HFFc6 (cell line): Measurements from ENCODE around the gene SNX14. TPM values are rescaled to one million over a fixed set of nuclear protein-coding genes. Genes with fewer than 3 reads are reported as not detected.
"Not testable (repeated sequence)": the region's sequence is repeated elsewhere in the genome, so short reads cannot be mapped to it uniquely, and the experiment has no call there.

Experiments used
- DNase-seq: peaks from one replicate; pipeline ENCODE4 v3.0.0-alpha.2; 2018
- H3K27ac Mint-ChIP-seq: 2 replicates; pipeline ENCODE4 v1.8.0; 2020; ENCODE audit warnings: mild to moderate bottlenecking, mixed read lengths
- H3K27me3 Mint-ChIP-seq: 2 replicates; pipeline ENCODE4 v1.8.0; 2021; ENCODE audit warnings: mild to moderate bottlenecking, moderate library complexity, mixed read lengths; ENCODE audit not compliant: insufficient read depth
- H3K36me3 Mint-ChIP-seq: 2 replicates; pipeline ENCODE4 v1.8.0; 2021; ENCODE audit warnings: low read depth, mixed read lengths
- H3K4me1 Mint-ChIP-seq: 2 replicates; pipeline ENCODE4 v1.8.0; 2020; ENCODE audit warnings: low read depth, mixed read lengths
- H3K4me3 Mint-ChIP-seq: 2 replicates; pipeline ENCODE4 v1.8.0; 2020; ENCODE audit warnings: mild to moderate bottlenecking, moderate library complexity, mixed read lengths
- H3K9me3 Mint-ChIP-seq: 2 replicates; pipeline ENCODE4 v1.8.0; 2020; ENCODE audit warnings: mild to moderate bottlenecking, mixed read lengths
- CTCF ChIP-seq: fragments of 200-600 bp; sonication (generic); IDR thresholded peaks from 2 replicates; pipeline ENCODE4 v1.5.0; 2021; ENCODE audit warnings: antibody characterized with exemption, mild to moderate bottlenecking
- total RNA-seq, 6 experiments: library from RNA; stranded (reverse); fragmentation: NEBNext Ultra II Directional; extraction: Animal tissue kit (Norgen Biotek cat#: 25700); gene quantifications; 2 replicates in 1 of 6; 3 replicates in 5 of 6; pipeline ENCODE4 v1.2.3, GENCODE V29; 2021

SNX14 gene
- total RNA-seq, 6 experiments from 2014 or later, result 60.9 to 69.3 (median 65.3) TPM

GRCh38 chr6:85594197-85594930, 706 bp upstream of the SNX14 start:
- H3K4me1 Mint-ChIP-seq, result peaks cover 54% of the 10 kb centered on the region
- TF ChIP-seq CTCF, result no peak
- H3K27me3 Mint-ChIP-seq, result no peaks in the 10 kb centered on the region; the same call in 1 of the 2 replicates
- H3K36me3 Mint-ChIP-seq, result peaks cover 27% of the 10 kb centered on the region
- H3K4me3 Mint-ChIP-seq, result peak overlapping the region; percentile 96
- H3K27ac Mint-ChIP-seq, result peak overlapping the region; percentile 95
- peaks cover 7% of the 10 kb centered on the region; the same call in 1 of the 2 replicates for H3K9me3 Mint-ChIP-seq
- peak; percentile 18 for DNase-seq

- peaks cover 36% of the 10 kb centered on the region for H3K36me3 Mint-ChIP-seq
- H3K4me1 Mint-ChIP-seq, result peaks cover 55% of the 10 kb centered on the region
- DNase-seq, result no peak
- H3K4me3 Mint-ChIP-seq, result peak overlapping the region; percentile 96
- H3K9me3 Mint-ChIP-seq, result peaks cover 7% of the 10 kb centered on the region; the same call in 1 of the 2 replicates
- H3K27me3 Mint-ChIP-seq, result no peaks in the 10 kb centered on the region
- no peak for TF ChIP-seq CTCF
- H3K27ac Mint-ChIP-seq, result peak overlapping the region; percentile 95
Measured at GRCh38 chr6:85592033-85592432, 1.6 kb downstream of the SNX14 start.

- H3K27me3 Mint-ChIP-seq, result no peaks in the 10 kb centered on the region
- peaks cover 7% of the 10 kb centered on the region; the same call in 1 of the 2 replicates for H3K9me3 Mint-ChIP-seq
- H3K27ac Mint-ChIP-seq, result no peak overlapping the region
- H3K4me1 Mint-ChIP-seq, result peaks cover 54% of the 10 kb centered on the region
- peaks cover 40% of the 10 kb centered on the region for H3K36me3 Mint-ChIP-seq
- DNase-seq, result no peak
- no peak for TF ChIP-seq CTCF
- H3K4me3 Mint-ChIP-seq, result peak overlapping the region; percentile 39; the same call in 1 of the 2 replicates
Measured at GRCh38 chr6:85591207-85591606, 2.5 kb downstream of the SNX14 start.

- H3K27me3 Mint-ChIP-seq, result no peaks in the 10 kb centered on the region
- no peak for DNase-seq
- H3K4me1 Mint-ChIP-seq, result peaks cover 27% of the 10 kb centered on the region
- H3K36me3 Mint-ChIP-seq, result peaks cover 81% of the 10 kb centered on the region
- H3K4me3 Mint-ChIP-seq, result no peak overlapping the region
- TF ChIP-seq CTCF, result no peak
- H3K9me3 Mint-ChIP-seq, result peaks cover 45% of the 10 kb centered on the region
- no peak overlapping the region for H3K27ac Mint-ChIP-seq
Measured at GRCh38 chr6:85585741-85586140, 7.9 kb downstream of the SNX14 start.

- not testable (repeated sequence) for H3K27ac Mint-ChIP-seq, H3K4me3 Mint-ChIP-seq, DNase-seq, H3K27me3 Mint-ChIP-seq
- Mint-ChIP-seq H3K9me3 (peaks cover 45% of the 10 kb centered on the region), H3K4me1 (peaks cover 33% of the 10 kb centered on the region), H3K36me3 (peaks cover 64% of the 10 kb centered on the region)
Measured at GRCh38 chr6:85582832-85583231, 10.8 kb downstream of the SNX14 start.

- no peak for TF ChIP-seq CTCF
- no peak for DNase-seq
- Mint-ChIP-seq H3K36me3 (peaks cover 58% of the 10 kb centered on the region), H3K27me3 (no peaks in the 10 kb centered on the region), H3K4me3 (no peak overlapping the region), H3K27ac (no peak overlapping the region), H3K9me3 (peaks cover 45% of the 10 kb centered on the region), H3K4me1 (peaks cover 33% of the 10 kb centered on the region)
Measured at GRCh38 chr6:85581572-85581971, 12.1 kb downstream of the SNX14 start.
